Activated CD4-positive, alpha-beta T cell treated with anti-CD3 and anti-CD28 coated beads, Interleukin-2, amount 10 ng/mL, durations not matched to agents 7 days and 5 days (primary cell): ENCODE measurements around the gene ANKRD29. TPM values are rescaled to one million over a fixed set of nuclear protein-coding genes. Genes with fewer than 3 reads are reported as not detected.

ENCODE experiments used
- CTCF ChIA-PET: fragments of 350-600 bp; sonication (Branson Sonifier 250); formaldehyde crosslinking; loops from one replicate; lab custom pipeline; 2021; ENCODE audit warnings: antibody characterized with exemption; lab: Charles Lee
- POLR2A ChIA-PET: fragments of 350-600 bp; sonication (Branson Sonifier 250); formaldehyde crosslinking; loops from one replicate; lab custom pipeline; 2021; ENCODE audit warnings: antibody characterized with exemption; lab: Charles Lee
- DNase-seq: peaks from one replicate; pipeline ENCODE4 v3.0.0-alpha.2; 2020
- H3K27ac Mint-ChIP-seq: one replicate; pipeline ENCODE4 v1.8.0; 2021; ENCODE audit warnings: mild to moderate bottlenecking, moderate library complexity, mixed read lengths
- H3K27me3 Mint-ChIP-seq: one replicate; pipeline ENCODE4 v1.8.0; 2021; ENCODE audit warnings: mixed read lengths
- H3K36me3 Mint-ChIP-seq: one replicate; pipeline ENCODE4 v1.8.0; 2021; ENCODE audit warnings: low read depth, mixed read lengths
- H3K4me1 Mint-ChIP-seq: one replicate; pipeline ENCODE4 v1.8.0; 2021; ENCODE audit warnings: mixed read lengths
- H3K4me3 Mint-ChIP-seq: one replicate; pipeline ENCODE4 v1.8.0; 2021; ENCODE audit warnings: mild to moderate bottlenecking, moderate library complexity, mixed read lengths
- H3K9me3 Mint-ChIP-seq: one replicate; pipeline ENCODE4 v1.8.0; 2021; ENCODE audit warnings: mixed read lengths
- total RNA-seq, 2 experiments: library from RNA; stranded (reverse); gene quantifications; one replicate each; pipeline ENCODE4 v1.2.3, GENCODE V29; 2021

The ANKRD29 gene
- total RNA-seq, 2 experiments from 2014 or later, result 0.25 TPM; not detected in 1

- ChIA-PET CTCF (interaction anchor here (0.7 to 1.1 kb wide), 4 partner anchors 8 to 24 kb away, joined by 3 read pairs; no protein-coding TSS in a partner anchor), POLR2A (no interaction called here)
- H3K36me3 Mint-ChIP-seq, result peaks cover 58% of the 10 kb centered on the region
Observed at GRCh38 chr18:23550898-23551297, 111.8 kb downstream of the ANKRD29 start.

More at GRCh38 chr18:23550898-23551297, 111.8 kb downstream of the ANKRD29 start:
- no peak overlapping the region for H3K4me3 Mint-ChIP-seq
- no peaks in the 10 kb centered on the region for H3K27me3 Mint-ChIP-seq
- H3K27ac Mint-ChIP-seq, result peak overlapping the region; percentile 31
- DNase-seq, result no peak
- peaks cover 5% of the 10 kb centered on the region for H3K4me1 Mint-ChIP-seq
- H3K9me3 Mint-ChIP-seq, result no peaks in the 10 kb centered on the region

Other genes with a start within 250 kb of the ANKRD29 start
- gene RIOK3, start 209.6 kb downstream of the ANKRD29 start, total RNA-seq, result 10 to 100 TPM; 55.4 to 69.3 TPM
- 10 to 100 TPM; 56.0 to 66.4 TPM for gene RMC1, start 159.4 kb downstream of the ANKRD29 start, total RNA-seq
- 10 to 100 TPM; 33.8 to 37.3 TPM for gene NPC1, start 76.4 kb downstream of the ANKRD29 start, total RNA-seq
- gene LAMA3, start 26.5 kb upstream of the ANKRD29 start, total RNA-seq, result under 1 TPM; 0.20 to 0.54 TPM